G401 (cell line): Measurements from ENCODE around the gene TIAM1. TPM values are rescaled to one million over a fixed set of nuclear protein-coding genes. Genes with fewer than 3 reads are reported as not detected.
A peak's percentile ranks its signal among the peaks of the same experiment; 100 is the strongest.
"Not testable (repeated sequence)": the region's sequence is repeated elsewhere in the genome, so short reads cannot be mapped to it uniquely, and the experiment has no call there.

Experiments used
- DNase-seq: peaks from one replicate; pipeline ENCODE4 v3.0.0-alpha.2; 2015; ENCODE audit warnings: low spot score
- in situ Hi-C: cut with HindIII; loops from 2 replicates; pipeline ENCODE4 v1.10.0; 2016; ENCODE audit warnings: low sequenced_read_pairs, mixed read lengths
- total RNA-seq: library from RNA; depleted of rRNA; stranded (reverse); fragments of >200 nt; shearing (Covaris generic); gene quantifications from 2 replicates; pipeline ENCODE4 v1.2.3, GENCODE V29; 2014

The TIAM1 gene
- total RNA-seq, 1 experiment from 2014 or later: 0.03 TPM

- no peak for DNase-seq
- in situ Hi-C loops: no loop called here
These were observed 113.1 kb downstream of the TIAM1 start for GRCh38 chr21:31230937-31231336.

- DNase-seq, in situ Hi-C loops: not testable (repeated sequence)
These were observed 115.3 kb downstream of the TIAM1 start for GRCh38 chr21:31228723-31229122.

- peak; percentile 73 for DNase-seq
- in situ Hi-C loops: no loop called here
These were observed 118.3 kb downstream of the TIAM1 start for GRCh38 chr21:31225713-31226112.

DNA sequence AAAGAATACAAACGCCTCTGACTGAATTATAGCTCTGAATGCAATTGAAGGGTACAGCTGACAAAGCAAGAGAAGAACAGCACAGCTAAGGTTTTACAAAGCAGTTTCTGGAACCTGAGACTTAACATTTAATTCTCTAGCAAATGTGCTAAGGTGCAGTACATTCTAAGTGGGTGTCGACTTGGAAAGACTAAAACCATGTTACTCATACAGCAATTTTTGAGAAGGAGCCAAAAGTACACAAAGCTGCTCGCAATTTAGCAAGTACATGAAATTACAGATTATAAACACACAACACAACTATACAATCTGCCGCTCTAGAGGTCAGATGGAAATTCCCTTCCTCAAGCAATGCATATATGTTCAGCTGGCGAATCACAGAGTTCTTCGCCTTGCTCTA, 121.9 kb downstream of the TIAM1 start:
- DNase-seq: no peak
- in situ Hi-C loops: no loop called here

DNA sequence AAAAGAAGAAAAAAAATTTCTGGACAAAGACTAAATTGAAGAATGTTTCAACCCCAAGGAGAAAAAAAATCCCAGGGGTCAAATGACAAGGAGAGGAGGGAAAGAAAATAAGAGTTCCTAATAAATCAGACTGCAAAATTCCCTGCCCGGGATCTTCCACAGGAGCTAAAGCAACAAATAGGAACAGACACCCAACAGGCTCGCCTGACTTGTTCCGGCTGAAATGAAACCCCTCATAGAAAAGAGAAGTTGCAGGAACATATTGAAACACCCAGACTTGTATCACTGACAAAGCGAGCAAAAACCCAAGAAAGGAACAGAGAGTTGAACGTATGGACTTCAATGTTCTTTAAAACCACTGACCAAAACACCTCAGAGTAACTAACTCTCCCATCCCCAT, 123.0 kb downstream of the TIAM1 start:
- DNase-seq: no peak
- in situ Hi-C loops: no loop called here

DNA sequence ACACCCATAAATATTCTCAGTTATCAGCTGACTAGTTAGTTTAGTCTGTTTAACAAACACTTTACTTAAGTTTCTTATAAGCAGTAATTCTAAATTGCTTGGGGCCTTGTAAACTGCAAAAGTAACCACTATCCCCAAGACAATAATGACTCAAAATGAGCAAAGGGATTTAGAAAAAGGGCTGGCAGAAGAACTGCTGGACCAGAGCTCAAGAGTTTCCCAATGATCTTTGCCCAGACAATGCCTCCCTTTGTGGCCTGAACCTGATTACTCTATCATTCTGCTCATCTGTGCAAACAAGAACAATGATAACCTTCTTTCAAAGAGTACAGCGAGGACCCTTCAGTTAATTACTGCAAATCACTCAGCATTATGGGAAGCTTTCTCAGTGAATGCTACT, 123.5 kb downstream of the TIAM1 start:
- no peak for DNase-seq
- in situ Hi-C loops: no loop called here

DNA sequence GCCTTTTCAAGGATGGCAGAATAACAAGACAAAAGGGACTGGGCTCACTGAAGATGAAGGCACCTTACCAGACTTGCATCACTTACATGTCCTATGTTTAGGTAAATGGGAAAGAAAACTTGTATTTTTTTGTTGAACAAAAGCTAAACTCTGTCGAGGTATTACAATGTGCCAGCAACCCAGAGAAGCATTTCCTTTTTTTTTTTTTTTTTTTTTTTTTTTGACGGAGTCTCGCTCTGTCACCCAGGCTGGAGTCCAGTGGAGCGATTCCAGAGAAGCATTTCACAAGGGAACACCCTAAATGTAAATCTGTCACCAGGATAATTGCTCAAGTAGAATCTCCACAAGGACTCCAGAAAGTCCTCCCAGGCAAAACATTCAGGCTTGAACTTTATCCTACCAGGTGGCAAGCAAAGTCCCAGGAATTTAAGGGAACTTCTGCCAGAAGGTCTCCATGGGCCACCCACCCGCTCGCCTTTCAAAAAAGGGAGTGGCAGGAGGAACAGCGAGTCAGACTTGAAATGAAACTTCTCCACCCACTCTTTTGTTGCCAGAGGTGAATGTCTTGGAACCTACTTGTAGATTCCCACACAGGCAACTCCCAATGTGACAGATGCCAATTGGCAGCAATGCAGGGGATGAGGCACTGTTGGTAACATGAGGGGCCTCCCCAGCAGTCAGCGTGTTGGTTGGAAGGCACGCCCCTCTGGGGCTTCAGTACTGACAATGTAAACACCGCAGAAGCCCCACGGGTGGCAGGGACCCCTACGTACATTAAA, 125.0 kb downstream of the TIAM1 start:
- DNase-seq: no peak
- in situ Hi-C loops: no loop called here

- no peak for DNase-seq
- in situ Hi-C loops: no loop called here
These were observed 127.9 kb downstream of the TIAM1 start for GRCh38 chr21:31216206-31216605.

- in situ Hi-C loops: no loop called here
- DNase-seq: no peak
These were observed 130.3 kb downstream of the TIAM1 start for GRCh38 chr21:31213787-31214186.

GRCh38 chr21:31211836-31212235, 132.2 kb downstream of the TIAM1 start:
- in situ Hi-C loops: no loop called here
- no peak for DNase-seq

- in situ Hi-C loops: no loop called here
- DNase-seq: no peak
These were observed 138.6 kb downstream of the TIAM1 start for GRCh38 chr21:31205412-31205811.

DNA sequence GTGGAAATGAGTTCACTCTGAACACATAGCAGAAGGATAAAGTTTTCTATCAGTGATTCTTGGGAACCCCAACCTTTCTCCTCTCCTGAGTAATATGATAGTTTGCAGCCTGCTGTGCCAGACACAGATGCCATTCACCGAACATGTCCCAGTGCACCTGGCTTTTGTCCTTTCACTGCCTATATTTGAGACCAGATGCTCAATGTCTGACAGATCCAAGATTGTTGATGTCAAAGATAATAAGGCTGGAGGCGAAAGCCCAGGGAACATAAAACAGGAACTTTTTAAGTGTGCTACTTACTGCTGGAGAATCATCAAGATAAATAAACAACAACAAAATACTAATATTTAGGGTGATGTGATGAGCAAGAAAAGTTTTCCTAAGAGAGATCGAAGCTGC, 139.3 kb downstream of the TIAM1 start:
- in situ Hi-C loops: no loop called here
- no peak for DNase-seq

GRCh38 chr21:31203431-31204054, 140.5 kb downstream of the TIAM1 start:
- in situ Hi-C loops: no loop called here
- DNase-seq: no peak

DNA sequence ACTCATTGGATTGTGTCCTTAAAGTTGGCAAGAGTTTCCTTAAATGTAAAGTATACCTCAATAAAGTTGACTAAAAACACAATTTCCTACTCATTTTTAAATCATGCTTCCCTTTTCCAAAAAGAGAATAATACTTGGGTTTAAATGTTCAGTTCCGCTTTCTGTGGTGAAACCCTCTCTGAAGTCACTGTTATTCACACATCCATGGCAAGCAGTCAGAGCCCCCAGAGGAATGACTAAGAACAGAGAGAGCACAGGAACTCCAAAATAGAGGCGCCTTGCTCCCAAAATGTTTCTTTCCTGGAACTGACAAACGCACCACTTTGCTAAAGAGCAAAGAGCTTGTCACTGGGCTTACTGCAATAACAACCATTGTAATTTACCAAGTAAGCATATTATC, 142.5 kb downstream of the TIAM1 start:
- DNase-seq: no peak
- in situ Hi-C loops: no loop called here

DNA sequence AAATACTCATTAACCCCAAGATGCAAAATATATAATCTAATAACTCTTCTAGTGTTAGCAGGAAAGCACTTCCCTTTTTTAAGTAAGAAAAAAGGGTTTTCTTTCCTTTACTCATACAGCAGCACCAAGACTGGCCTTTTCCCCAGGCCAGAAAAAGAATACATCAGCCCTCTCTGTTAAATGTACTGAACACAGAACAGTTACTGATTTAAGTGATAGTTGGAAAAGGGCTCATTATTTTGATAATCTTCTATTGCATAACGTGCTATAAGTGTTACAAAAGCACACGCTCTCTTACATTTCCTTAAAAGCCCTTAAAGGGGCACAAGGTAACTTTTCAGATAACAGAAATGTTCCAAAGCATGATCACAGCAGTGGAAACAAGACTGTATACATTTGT, 142.9 kb downstream of the TIAM1 start:
- in situ Hi-C loops: no loop called here
- no peak for DNase-seq

DNA sequence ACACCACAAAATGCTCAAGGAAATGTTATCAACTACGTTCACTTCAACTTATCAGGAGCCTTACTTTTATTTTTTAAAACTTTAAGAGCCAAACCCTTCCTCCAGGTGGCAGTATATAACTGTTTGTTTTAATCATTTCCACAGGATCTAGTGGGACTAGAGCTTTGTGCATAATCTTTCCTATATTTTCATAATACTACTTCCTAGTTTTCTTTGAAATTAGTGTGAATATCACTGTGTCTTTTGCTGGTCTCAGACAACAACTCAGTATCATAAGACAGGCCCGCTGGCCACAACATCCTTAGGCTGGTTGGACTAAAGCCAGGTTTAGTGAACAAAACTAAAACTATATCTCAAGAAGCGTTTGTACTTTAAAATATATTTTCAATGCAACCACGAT, 145.5 kb downstream of the TIAM1 start:
- DNase-seq: peak; percentile 79
- in situ Hi-C loops: no loop called here

GRCh38 chr21:31196724-31197123, 147.3 kb downstream of the TIAM1 start:
- DNase-seq: no peak
- in situ Hi-C loops: no loop called here

DNA sequence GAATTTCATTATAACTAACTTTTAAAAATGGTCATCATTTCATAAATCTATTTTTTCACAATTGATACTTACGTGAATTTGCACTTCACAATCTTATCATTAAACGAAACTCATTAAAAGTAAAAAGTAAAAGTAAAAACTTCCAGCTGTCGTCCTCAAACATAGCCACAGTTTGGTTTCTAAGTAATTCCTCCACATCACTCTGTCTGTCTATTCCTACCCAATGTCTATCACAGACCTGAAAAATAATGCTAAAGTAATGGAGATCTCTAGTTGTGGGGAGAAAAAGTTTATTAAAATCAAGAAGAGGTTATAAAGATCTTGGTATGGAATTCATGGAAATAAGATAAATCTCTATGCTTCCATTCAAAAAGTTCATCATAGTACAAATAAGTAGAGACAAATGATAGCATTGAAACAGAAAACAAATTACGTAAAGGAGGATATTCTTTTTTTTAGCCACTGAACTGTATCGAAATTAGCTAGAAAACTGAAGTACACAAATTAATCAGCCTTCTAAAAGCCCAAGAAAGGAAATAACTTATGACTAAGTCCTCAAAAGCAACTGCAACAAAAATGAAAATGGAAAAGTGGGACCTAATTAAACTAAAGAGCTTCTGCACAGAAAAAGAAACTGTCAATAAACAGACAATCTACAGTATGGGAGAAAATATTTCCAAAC, 148.6 kb downstream of the TIAM1 start:
- in situ Hi-C loops: no loop called here
- DNase-seq: no peak

GRCh38 chr21:31194510-31195293, 149.4 kb downstream of the TIAM1 start:
- DNase-seq: no peak
- in situ Hi-C loops: no loop called here

DNA sequence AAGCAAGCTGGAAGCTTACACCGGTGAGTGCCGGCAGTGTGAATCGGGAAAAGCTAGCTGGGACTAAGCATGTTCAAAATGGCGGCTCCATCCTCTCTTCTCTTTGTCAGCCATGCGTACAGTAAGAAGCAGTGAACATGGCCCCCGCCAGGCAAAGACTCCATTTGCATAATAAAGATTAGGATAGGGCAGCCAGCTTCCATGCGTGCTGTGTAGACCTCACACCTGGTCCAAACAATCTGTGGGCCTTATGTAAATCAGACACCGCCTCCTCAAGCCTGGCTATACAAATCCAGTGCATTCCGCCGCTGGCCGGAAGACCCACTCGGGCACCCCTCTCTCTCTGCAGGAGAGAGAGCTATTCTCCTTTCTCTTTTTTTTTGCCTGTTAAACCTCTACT, 150.3 kb downstream of the TIAM1 start:
- in situ Hi-C loops: no loop called here

More for the DNA sequence above, 150.3 kb downstream of the TIAM1 start:
- no peak for DNase-seq
